Glutamatergic neuron (in vitro differentiated cells): ENCODE measurements around the gene SLC45A3. TPM values are rescaled to one million over a fixed set of nuclear protein-coding genes. Genes with fewer than 3 reads are reported as not detected.

Experiments
- DNase-seq: peaks from one replicate; pipeline ENCODE4 v3.0.0; 2022
- H3K27ac Mint-ChIP-seq: one replicate; pipeline ENCODE4 v1.8.0; 2020; ENCODE audit warnings: mild to moderate bottlenecking, mixed read lengths, inconsistent platforms; ENCODE audit not compliant: unreplicated experiment
- H3K27me3 Mint-ChIP-seq: one replicate; pipeline ENCODE4 v1.8.0; 2020; ENCODE audit warnings: mild to moderate bottlenecking, moderate library complexity, mixed read lengths, inconsistent platforms; ENCODE audit not compliant: unreplicated experiment
- H3K36me3 Mint-ChIP-seq: one replicate; pipeline ENCODE4 v1.8.0; 2020; ENCODE audit warnings: mild to moderate bottlenecking, mixed read lengths, inconsistent platforms; ENCODE audit not compliant: unreplicated experiment
- H3K4me1 Mint-ChIP-seq: one replicate; pipeline ENCODE4 v1.8.0; 2020; ENCODE audit warnings: mild to moderate bottlenecking, low read depth, mixed read lengths, inconsistent platforms; ENCODE audit not compliant: unreplicated experiment
- H3K4me3 Mint-ChIP-seq: one replicate; pipeline ENCODE4 v1.8.0; 2020; ENCODE audit warnings: mild to moderate bottlenecking, mixed read lengths, inconsistent platforms; ENCODE audit not compliant: unreplicated experiment
- H3K9me3 Mint-ChIP-seq: one replicate; pipeline ENCODE4 v1.8.0; 2020; ENCODE audit warnings: mild to moderate bottlenecking, moderate library complexity, mixed read lengths, inconsistent platforms; ENCODE audit not compliant: unreplicated experiment
- CTCF ChIP-seq: fragments of 200-600 bp; sonication (generic); IDR thresholded peaks from one replicate; pipeline ENCODE4 v1.5.0; 2021; ENCODE audit not compliant: partially characterized antibody, unreplicated experiment
- total RNA-seq: library from RNA; stranded (reverse); fragmentation: NEBNext Ultra II Directional; extraction: Animal tissue kit (Norgen Biotek cat#: 25700); gene quantifications from one replicate; pipeline ENCODE4 v1.2.1, GENCODE V29; 2021; ENCODE audit not compliant: unreplicated experiment

The SLC45A3 gene
- total RNA-seq, 1 donor from 2014 or later = 3.7 TPM

- H3K4me1 Mint-ChIP-seq = peaks cover 2% of the 10 kb centered on the region
- H3K27me3 Mint-ChIP-seq = peaks cover 8% of the 10 kb centered on the region
- no peak for TF ChIP-seq CTCF
- no peak overlapping the region for H3K27ac Mint-ChIP-seq
- DNase-seq = no peak
- no peak overlapping the region for H3K4me3 Mint-ChIP-seq
- H3K36me3 Mint-ChIP-seq = no peaks in the 10 kb centered on the region
- peaks cover 2% of the 10 kb centered on the region for H3K9me3 Mint-ChIP-seq
Observed at GRCh38 chr1:205667909-205668643, 12.2 kb downstream of the SLC45A3 start.

GRCh38 chr1:205666372-205667166 is 13.7 kb downstream of the SLC45A3 start:
- Mint-ChIP-seq H3K4me1 (peaks cover 2% of the 10 kb centered on the region), H3K36me3 (no peaks in the 10 kb centered on the region), H3K27ac (no peak overlapping the region), H3K9me3 (peaks cover 2% of the 10 kb centered on the region), H3K4me3 (no peak overlapping the region), H3K27me3 (peaks cover 8% of the 10 kb centered on the region)
- TF ChIP-seq CTCF = no peak
- DNase-seq = no peak

- Mint-ChIP-seq H3K9me3 (peaks cover 2% of the 10 kb centered on the region), H3K27ac (no peak overlapping the region), H3K36me3 (no peaks in the 10 kb centered on the region), H3K4me3 (no peak overlapping the region), H3K27me3 (peaks cover 9% of the 10 kb centered on the region), H3K4me1 (peaks cover 2% of the 10 kb centered on the region)
- no peak for DNase-seq
- TF ChIP-seq CTCF = no peak
Observed at GRCh38 chr1:205665201-205666045, 14.9 kb downstream of the SLC45A3 start.

GRCh38 chr1:205664399-205665017 is 15.8 kb downstream of the SLC45A3 start:
- Mint-ChIP-seq H3K4me1 (peaks cover 2% of the 10 kb centered on the region), H3K27ac (no peak overlapping the region), H3K36me3 (no peaks in the 10 kb centered on the region), H3K9me3 (peaks cover 2% of the 10 kb centered on the region), H3K27me3 (peaks cover 12% of the 10 kb centered on the region), H3K4me3 (no peak overlapping the region)
- TF ChIP-seq CTCF = no peak
- no peak for DNase-seq
